ENCODE results near the gene DNAAF3.

DNAAF3 gene

GRCh38 chr19:55115446-55116065, 50.9 kb downstream of the DNAAF3 start:
- DNase-seq: no peak

GRCh38 chr19:55114566-55115145, 51.8 kb downstream of the DNAAF3 start:
- no peak for DNase-seq

DNA sequence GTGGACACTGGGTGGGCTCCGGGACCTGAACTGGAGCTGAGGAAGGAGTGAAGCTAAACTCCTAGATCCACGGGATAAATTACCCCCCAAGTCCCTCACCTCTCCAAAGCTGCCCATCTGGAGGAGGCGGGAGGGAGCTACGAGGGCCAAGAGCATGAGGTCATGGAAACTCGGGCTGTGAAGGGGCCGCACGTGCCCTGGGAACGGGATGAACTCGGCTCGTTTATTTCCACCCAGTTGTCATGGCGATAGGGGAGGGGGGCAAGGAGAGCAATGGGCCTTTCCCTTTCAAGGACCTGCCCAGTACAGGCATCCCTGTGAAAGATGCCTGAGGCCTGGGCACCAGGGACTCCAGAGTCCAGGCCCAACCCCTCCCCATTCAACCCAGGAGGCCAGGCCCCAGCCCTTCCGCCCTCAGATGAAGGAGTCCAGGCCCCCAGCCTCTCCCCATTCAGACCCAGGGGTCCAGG, 52.8 kb downstream of the DNAAF3 start:
- no peak for DNase-seq

DNA sequence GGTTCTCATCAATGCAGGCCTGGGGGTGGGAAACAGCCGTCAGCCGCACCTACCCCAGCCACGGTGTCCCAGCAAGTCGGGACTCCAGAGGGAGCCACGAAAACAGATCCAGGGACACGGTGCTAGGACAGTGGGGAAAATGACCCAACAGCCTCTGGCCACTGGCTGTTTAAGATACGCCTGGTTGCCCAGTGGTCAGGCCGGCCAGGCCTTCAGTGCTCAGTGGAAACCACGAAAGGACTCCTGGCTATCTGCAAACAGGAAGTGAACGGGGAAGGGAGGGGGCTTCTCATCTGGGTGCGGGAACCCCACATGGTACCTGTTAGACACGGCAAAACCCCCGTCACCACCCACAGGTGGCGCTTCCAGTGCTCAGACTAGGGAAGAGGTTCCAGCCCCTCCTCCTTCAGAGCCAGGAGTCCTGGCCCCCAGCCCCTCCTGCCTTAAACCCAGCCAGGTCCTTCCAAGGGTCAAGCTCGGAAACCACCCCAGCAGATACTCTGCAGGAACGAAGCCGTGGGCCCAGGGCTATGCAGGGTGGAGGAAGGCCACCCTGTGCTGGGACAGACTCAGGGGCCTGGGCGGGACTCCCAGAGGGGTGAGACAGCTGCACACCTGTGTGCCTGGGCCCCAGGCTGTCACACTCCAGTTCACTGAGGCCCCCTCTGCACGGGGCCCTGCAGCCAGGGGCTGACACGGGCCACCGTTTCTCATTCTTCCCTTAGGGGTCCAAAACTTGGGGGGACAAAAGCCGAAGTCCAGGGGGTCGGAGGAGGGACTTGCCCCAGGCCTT, 53.4 kb downstream of the DNAAF3 start:
- DNase-seq: no peak

DNA sequence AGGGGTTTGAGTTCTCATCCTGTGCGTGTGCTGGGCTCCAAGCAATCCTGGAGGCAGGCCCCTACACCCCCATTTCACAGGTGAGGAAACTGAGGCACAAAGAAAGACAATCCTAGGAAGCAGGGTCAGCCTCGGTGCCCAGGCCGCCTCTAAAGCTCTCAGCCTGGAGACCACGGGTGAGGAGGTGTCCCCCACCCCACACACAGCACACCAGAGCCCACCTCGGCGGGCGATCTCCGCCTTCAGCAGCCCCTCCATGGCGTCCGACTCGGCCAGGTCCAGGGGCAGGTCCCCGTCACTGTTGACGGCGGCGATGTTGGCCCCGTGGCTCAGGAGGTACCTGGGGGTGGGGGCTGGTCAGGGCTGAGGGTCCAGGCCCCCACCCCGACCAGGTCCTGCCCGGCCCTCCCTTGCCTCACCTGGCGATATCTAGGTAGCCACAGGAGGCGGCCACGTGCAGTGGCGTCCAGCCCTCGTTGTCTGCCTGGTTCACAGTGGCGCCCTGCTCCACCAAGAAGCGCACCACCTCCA, 54.1 kb downstream of the DNAAF3 start:
- DNase-seq: no peak

DNA sequence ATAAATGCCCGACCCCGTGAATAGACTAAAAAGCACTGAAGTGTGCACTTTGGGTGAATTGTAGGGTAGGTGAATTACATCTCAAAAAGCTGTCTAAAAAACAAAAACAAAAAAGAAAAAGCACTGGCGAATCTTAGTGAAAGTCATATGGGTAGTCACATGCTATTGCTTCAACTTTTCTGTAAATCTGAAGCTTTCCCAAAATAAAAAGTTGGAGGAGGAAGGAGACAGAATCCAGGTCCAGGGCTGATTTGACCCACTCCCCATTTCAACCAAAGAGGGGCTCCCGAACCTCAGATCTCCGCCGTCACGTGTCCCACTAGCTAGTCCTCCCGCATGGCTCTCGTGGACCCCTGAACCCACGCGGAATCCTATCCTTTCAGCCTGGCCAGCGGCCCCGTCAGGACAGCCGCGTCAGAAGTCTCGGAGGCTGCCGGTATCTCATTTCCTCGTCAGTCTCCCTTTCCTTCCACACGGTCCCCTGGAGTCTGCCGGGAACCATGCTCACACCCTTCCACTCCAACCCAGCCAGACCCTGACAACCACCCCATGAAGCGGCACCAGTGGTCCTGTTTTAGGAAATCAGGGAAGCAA, 55.1 kb downstream of the DNAAF3 start:
- DNase-seq: no peak

DNA sequence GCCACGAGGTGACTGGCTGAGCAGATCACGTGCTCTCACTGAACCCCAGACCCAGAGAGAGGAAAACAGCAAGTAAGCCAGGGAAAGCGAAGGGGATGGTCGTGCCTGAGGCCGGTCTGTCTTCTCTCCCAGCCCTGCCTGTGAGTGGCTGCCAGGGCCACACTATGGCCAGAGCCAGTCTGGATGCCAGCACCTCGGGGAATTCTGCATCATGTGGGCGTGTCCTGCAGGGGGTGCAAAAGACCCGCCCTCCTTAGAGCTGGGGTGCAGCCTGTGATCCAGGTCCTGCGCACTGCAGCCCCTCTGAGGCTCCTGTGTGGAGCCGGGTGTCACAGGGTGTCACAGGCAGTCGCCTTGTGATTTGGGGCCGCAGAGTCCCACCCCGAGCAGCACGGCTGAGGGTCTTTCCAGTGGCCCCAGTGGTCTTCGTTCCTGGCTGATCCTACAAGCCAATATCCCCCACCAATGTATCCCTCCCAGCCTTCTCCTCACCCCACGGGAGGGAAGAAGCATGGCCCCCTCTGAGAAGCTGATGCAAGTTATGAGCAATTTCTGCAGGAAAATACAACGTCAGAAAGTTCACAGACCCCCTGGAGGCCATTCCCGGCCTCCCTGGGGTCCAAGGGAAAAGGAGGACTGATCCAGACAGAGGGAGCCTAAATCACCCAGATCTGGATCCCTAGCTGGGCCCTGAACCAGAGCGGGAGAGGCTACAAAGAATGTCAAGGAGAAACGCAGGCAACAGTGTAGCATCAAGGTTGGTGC, 56.7 kb downstream of the DNAAF3 start:
- DNase-seq: no peak
